ENCODE measurements around the gene DAZAP1. TPM values are rescaled to one million over a fixed set of nuclear protein-coding genes. Genes with fewer than 3 reads are reported as not detected.

Gene DAZAP1
- total RNA-seq, 3 donors from 2014 or later = 35.8 to 50.9 (median 48.8) TPM

DNA sequence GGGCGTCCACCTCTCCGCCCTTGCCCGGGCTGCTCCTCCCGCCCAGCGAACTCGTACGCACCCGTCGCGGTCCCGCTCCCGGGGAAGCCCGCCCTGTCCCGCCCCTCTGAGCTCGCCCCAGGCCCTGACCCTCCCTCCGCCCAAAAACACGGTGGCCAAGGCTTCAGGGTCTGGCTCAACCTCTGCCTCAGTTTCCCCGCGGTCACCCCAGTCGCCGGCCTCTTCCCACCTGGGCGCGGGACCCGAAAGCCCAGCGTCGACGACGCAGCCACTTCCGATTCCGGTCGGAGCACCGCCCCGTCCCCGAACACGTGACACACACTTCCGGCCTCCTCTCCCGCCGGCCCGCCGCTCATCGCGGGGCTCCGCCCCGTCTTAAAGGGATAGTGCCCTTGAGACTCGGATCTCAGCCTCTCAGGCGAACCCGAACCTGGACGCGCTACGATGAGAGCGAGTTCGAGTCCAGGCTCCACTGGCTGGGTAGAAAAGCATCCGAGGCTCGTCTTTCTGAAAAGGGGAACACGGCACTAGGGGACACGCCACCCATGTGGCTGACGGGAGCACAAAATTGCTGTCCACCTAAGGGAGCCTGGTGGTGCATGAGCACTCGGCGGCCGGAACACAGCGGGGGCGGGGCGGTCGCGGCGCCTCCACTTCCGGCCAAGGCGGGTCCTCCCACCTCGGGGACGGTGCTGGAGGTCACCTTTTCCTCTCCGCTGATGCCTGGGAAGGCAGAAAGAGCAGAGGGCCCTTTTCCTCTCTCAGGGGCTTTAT lies 71.7 kb downstream of the DAZAP1 start, which contains the start of gene C19orf25:
Gene C19orf25 (minus strand): TSS at position 282 of the 774 bp plus-strand sequence. CDS start 312 bp downstream, outside the sequence.
- Histone ChIP-seq H3K4me1 (no peaks in the 10 kb centered on the region), H3K27ac (peak within 1 kb of the TSS; percentile 62 to 83), H3K4me3 (peak within 1 kb of the TSS; percentile 84 to 97 (median 89)), H3K27me3 (no peaks in the 10 kb centered on the region), H3K9me3 (no peaks in the 10 kb centered on the region), H3K36me3 (no peaks in the 10 kb centered on the region)
- TF ChIP-seq, protein P1, sequence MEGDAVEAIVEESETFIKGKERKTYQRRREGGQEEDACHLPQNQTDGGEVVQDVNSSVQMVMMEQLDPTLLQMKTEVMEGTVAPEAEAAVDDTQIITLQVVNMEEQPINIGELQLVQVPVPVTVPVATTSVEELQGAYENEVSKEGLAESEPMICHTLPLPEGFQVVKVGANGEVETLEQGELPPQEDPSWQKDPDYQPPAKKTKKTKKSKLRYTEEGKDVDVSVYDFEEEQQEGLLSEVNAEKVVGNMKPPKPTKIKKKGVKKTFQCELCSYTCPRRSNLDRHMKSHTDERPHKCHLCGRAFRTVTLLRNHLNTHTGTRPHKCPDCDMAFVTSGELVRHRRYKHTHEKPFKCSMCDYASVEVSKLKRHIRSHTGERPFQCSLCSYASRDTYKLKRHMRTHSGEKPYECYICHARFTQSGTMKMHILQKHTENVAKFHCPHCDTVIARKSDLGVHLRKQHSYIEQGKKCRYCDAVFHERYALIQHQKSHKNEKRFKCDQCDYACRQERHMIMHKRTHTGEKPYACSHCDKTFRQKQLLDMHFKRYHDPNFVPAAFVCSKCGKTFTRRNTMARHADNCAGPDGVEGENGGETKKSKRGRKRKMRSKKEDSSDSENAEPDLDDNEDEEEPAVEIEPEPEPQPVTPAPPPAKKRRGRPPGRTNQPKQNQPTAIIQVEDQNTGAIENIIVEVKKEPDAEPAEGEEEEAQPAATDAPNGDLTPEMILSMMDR (IDR thresholded peaks at IDR 0.05) = no peak
- TF ChIP-seq POLR2A (IDR thresholded peaks at IDR 0.05) (peak; percentile 67), POLR2AphosphoS5 (IDR thresholded peaks at IDR 0.05) (peak; percentile 65 to 89 (median 73))
- intact Hi-C loops (cut with DNase I; ENCODE audit: low total_unique reads) = no loop called here
- DNase-seq (ENCODE audit: low spot score in 2 of 2) = peak; percentile 89 to 95

DNA sequence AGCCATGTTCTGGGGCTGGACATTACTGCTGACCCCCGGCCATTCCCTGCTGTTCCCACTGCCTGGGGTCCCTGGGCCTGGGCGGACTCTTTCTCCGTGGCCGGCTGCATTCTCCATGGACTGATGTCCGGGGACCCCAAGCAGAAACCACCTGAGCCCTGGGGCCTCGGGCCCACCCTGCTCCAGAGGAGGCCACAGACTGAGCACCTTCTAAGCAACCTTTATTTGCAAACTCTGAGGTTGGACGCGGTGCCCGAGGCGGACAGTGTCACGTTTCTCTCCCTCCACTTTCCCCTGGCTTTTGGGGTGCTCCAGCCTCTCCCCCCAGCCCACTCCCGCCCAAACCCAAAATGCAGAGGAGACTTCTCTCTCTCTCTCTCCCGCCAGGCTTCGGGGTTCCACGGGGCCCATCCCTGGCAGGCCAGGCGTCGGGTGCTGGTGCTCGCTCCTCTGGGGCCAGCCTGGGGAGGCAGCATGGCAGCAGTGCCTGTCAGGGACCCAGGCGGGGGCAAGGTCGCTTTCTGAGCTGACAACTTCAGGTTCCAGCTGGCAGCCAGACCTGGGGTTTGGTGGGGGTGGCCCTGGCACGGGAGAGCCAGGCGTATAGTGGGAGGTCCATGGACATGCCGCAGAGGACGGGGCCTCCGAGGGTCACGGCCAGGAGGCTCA lies 74.0 kb downstream of the DAZAP1 start:
- TF ChIP-seq, protein P1 (IDR thresholded peaks at IDR 0.05) = no peak
- no peak for TF ChIP-seq POLR2AphosphoS5 (IDR thresholded peaks at IDR 0.05)
- TF ChIP-seq POLR2A (IDR thresholded peaks at IDR 0.05) = no peak
- H3K27ac ChIP-seq = no peak overlapping the region
- no peak for DNase-seq (ENCODE audit: low spot score in 2 of 2)
- no peaks in the 10 kb centered on the region for H3K9me3 ChIP-seq
- no peaks in the 10 kb centered on the region for H3K4me1 ChIP-seq
- H3K4me3 ChIP-seq = no peak overlapping the region
- no peaks in the 10 kb centered on the region for H3K36me3 ChIP-seq
- intact Hi-C loops (cut with DNase I; ENCODE audit: low total_unique reads) = no loop called here
- no peaks in the 10 kb centered on the region for H3K27me3 ChIP-seq

DNA sequence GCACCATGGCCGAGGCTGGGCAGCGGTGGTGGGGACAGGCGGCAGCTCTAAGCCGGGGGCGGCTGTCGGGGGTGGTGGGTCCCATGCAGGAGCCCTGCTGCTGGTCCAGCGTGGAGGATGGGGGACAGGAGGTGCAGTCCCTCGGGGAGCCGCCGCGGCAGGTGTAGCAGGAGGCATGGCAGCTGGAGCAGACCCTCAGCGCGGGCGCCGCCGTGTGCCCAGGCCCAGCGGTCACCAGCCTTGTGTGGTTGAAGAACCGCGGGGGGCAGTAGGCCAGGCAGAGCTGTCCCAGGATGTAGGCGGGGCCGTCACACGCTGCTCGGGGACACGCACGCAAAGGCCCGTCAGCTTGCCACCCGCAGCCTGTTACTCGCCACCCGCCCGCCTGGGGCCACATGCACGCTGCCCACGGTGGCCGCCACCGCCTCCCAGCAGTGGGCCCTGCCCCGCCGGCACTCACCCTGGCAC lies 74.5 kb downstream of the DAZAP1 start:
- no peak overlapping the region for H3K4me3 ChIP-seq
- no peaks in the 10 kb centered on the region for H3K4me1 ChIP-seq
- H3K9me3 ChIP-seq = no peaks in the 10 kb centered on the region
- no peaks in the 10 kb centered on the region for H3K36me3 ChIP-seq
- TF ChIP-seq POLR2A (IDR thresholded peaks at IDR 0.05) (no peak), POLR2AphosphoS5 (IDR thresholded peaks at IDR 0.05) (no peak)
- TF ChIP-seq, protein P1 (IDR thresholded peaks at IDR 0.05) = no peak
- no peak for DNase-seq (ENCODE audit: low spot score in 2 of 2)
- H3K27me3 ChIP-seq = no peaks in the 10 kb centered on the region
- no peak overlapping the region for H3K27ac ChIP-seq
- intact Hi-C loops (cut with DNase I; ENCODE audit: low total_unique reads) = no loop called here

DNA sequence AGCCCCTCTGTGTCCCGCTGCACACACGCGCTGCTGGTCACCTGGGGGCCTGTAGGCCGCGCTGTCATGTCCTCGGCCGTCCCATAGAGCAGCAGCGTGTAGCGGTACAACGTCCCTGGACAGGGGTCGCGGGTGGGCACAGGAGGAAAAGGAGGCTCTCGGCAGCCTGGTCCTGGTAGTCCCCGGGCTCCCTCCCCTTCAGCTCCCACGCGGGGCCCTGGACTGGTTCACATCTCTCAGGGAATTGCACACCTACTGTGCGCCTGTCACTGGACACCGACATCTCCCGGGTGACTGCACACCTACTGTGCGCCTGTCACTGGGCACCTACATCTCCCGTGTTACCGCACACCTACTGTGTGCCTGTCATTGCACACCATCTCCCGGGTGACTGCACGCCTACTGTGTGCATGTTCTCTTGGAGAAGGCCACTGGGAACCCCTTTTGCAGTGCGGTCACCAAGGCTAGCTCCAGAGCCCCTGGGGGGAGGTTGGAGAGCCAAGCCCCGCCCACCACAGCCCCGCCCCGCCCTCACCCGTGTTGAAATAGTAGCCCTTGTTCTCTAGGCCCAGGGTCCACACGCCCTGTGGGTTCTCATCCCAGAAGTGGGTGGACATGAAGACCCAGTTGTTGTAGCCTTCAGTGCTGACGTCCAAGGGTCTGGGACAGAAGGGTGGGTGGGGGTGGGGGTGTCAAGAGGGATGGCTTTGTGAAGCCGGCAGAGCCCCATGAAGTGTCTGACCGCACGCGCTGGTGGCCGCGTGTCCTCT lies 75.2 kb downstream of the DAZAP1 start:
- intact Hi-C loops (cut with DNase I; ENCODE audit: low total_unique reads) = no loop called here

More for the DNA sequence above, 75.2 kb downstream of the DAZAP1 start:
- Histone ChIP-seq H3K4me1 (no peaks in the 10 kb centered on the region), H3K27me3 (no peaks in the 10 kb centered on the region), H3K36me3 (no peaks in the 10 kb centered on the region), H3K9me3 (no peaks in the 10 kb centered on the region), H3K4me3 (no peak overlapping the region), H3K27ac (no peak overlapping the region)
- TF ChIP-seq POLR2A (IDR thresholded peaks at IDR 0.05) (no peak), POLR2AphosphoS5 (IDR thresholded peaks at IDR 0.05) (no peak)
- TF ChIP-seq, protein P1 (IDR thresholded peaks at IDR 0.05) = no peak
- DNase-seq (ENCODE audit: low spot score in 2 of 2) = no peak

Measured in breast epithelium (tissue), 4 donors.